Gastrocnemius medialis (tissue), 4 donors: Measurements from ENCODE around the gene SLC5A4. TPM values are rescaled to one million over a fixed set of nuclear protein-coding genes. Genes with fewer than 3 reads are reported as not detected.
A peak's percentile ranks its signal among the peaks of the same experiment; 100 is the strongest.

Source experiments
- ATAC-seq, 2 donors: fragments of 150-250 bp; one replicate each; pipeline ENCODE4 v1.9.1; 2016
- DNase-seq, 2 donors: peaks; one replicate each; pipeline ENCODE4 v3.0.0-alpha.2; 2019
- H3K27ac ChIP-seq, 4 donors: fragments of 200-600 bp; sonication (generic); 1 replicate in 1 of 4; 2 replicates in 3 of 4; pipeline ENCODE4 v1.5.1; 2016 to 2018; ENCODE audit warnings: mild to moderate bottlenecking in 2 of 4, moderate library complexity in 1 of 4
- H3K27me3 ChIP-seq, 3 donors: fragments of 200-600 bp; sonication (generic) in 2 of 3; 1 replicate in 1 of 3; 2 replicates in 2 of 3; pipeline versions ENCODE4 v1.5.1 to v1.6.0; 2016 to 2019; ENCODE audit warnings: mild to moderate bottlenecking in 1 of 3, moderate library complexity in 1 of 3
- H3K36me3 ChIP-seq, 2 donors: fragments of 200-600 bp; sonication (generic) in 1 of 2; one replicate each; pipeline ENCODE4 v1.5.1; 2017 to 2018
- H3K4me1 ChIP-seq, 2 donors: fragments of 200-600 bp; sonication (generic) in 1 of 2; one replicate each; pipeline ENCODE4 v1.5.1; 2016 to 2017; ENCODE audit warnings: mild to moderate bottlenecking in 2 of 2
- H3K4me3 ChIP-seq, 4 donors: fragments of 200-600 bp; sonication (generic) in 3 of 4; 1 replicate in 1 of 4; 2 replicates in 3 of 4; pipeline ENCODE4 v1.5.1; 2016 to 2019; ENCODE audit warnings: mild to moderate bottlenecking in 2 of 4
- H3K9me3 ChIP-seq, 3 donors: fragments of 200-600 bp; sonication (generic) in 2 of 3; 1 replicate in 1 of 3; 2 replicates in 2 of 3; pipeline ENCODE4 v1.5.1; 2016 to 2019
- CTCF ChIP-seq, 5 experiments: fragments of 450-650 bp in 3 of 5; fragments of 200-600 bp in 2 of 5; sonication (generic) in 2 of 5; IDR thresholded peaks in 4 of 5; conservative IDR thresholded peaks in 1 of 5; 1 replicate in 4 of 5; 2 replicates in 1 of 5; pipeline ENCODE4 v1.5.1; 2016 to 2019; ENCODE audit warnings: antibody characterized with exemption in 5 of 5, mild to moderate bottlenecking in 3 of 5, moderate library complexity in 3 of 5
- POLR2A ChIP-seq, 2 donors: fragments of 450-650 bp; IDR thresholded peaks; one replicate each; pipeline ENCODE4 v1.6.1; 2017; ENCODE audit warnings: antibody characterized with exemption in 2 of 2, mild to moderate bottlenecking in 2 of 2, moderate library complexity in 2 of 2
- in situ Hi-C, 4 donors: fragments of 200-750 bp; cut with MboI; loops; one replicate each; pipeline versions ENCODE4 v1.15.0 to v1.8.0; 2017; ENCODE audit warnings: low sequenced_read_pairs in 4 of 4
- intact Hi-C: fragments of 100-400 bp; cut with DNase I; formaldehyde crosslinking; loops from one replicate; pipeline ENCODE4 v1.15.1; 2023; ENCODE audit warnings: low total_unique reads
- total RNA-seq, 4 donors: library from RNA; depleted of rRNA; stranded (reverse); fragments of >200 nt; gene quantifications; one replicate each; pipeline versions ENCODE4 v1.1.0 to v1.2.3, GENCODE V29; 2016

SLC5A4 gene
- total RNA-seq, 4 donors from 2014 or later = 0.18 TPM; not detected in 3

- H3K36me3 ChIP-seq = no peaks in the 10 kb centered on the region
- TF ChIP-seq POLR2A (IDR thresholded peaks at IDR 0.05) (no peak), CTCF (IDR thresholded peaks at IDR 0.05 in 4 of 5, conservative IDR thresholded peaks at IDR 0.05 in 1 of 5) (peak in 1 of 5 experiments; percentile 34)
- ATAC-seq = no peak
- in situ Hi-C loops = no loop called here
- peak overlapping the region in 1 of 4 donors; percentile 13 for H3K4me3 ChIP-seq
- DNase-seq = no peak
- peaks cover 19 to 33% (median 19%) of the 10 kb centered on the region in 3 donors for H3K27me3 ChIP-seq
- peaks cover 0 to 5% of the 10 kb centered on the region in 2 donors for H3K4me1 ChIP-seq
- no peaks in the 10 kb centered on the region for H3K9me3 ChIP-seq
- no peak overlapping the region for H3K27ac ChIP-seq
- intact Hi-C loops = no loop called here
Measured at GRCh38 chr22:32202539-32203180, 52.5 kb downstream of the SLC5A4 start.

GRCh38 chr22:32202161-32202538 lies 53.0 kb downstream of the SLC5A4 start:
- ATAC-seq (no peak), DNase-seq (no peak)
- Histone ChIP-seq H3K4me3 (no peak overlapping the region), H3K36me3 (no peaks in the 10 kb centered on the region), H3K27ac (no peak overlapping the region), H3K27me3 (peaks cover 19 to 35% (median 19%) of the 10 kb centered on the region in 3 donors), H3K9me3 (no peaks in the 10 kb centered on the region), H3K4me1 (peaks cover 0 to 5% of the 10 kb centered on the region in 2 donors)
- intact Hi-C loops (no loop called here), in situ Hi-C loops (no loop called here)
- TF ChIP-seq CTCF (IDR thresholded peaks at IDR 0.05 in 4 of 5, conservative IDR thresholded peaks at IDR 0.05 in 1 of 5) (no peak), POLR2A (IDR thresholded peaks at IDR 0.05) (no peak)

GRCh38 chr22:32200752-32201151 lies 54.4 kb downstream of the SLC5A4 start:
- ATAC-seq = no peak
- in situ Hi-C loops (no loop called here), intact Hi-C loops (no loop called here)
- no peak for DNase-seq
- Histone ChIP-seq H3K36me3 (no peaks in the 10 kb centered on the region), H3K27ac (no peak overlapping the region), H3K27me3 (peaks cover 19 to 35% (median 19%) of the 10 kb centered on the region in 3 donors), H3K4me3 (no peak overlapping the region), H3K4me1 (peaks cover 0 to 5% of the 10 kb centered on the region in 2 donors), H3K9me3 (no peaks in the 10 kb centered on the region)
- TF ChIP-seq CTCF (IDR thresholded peaks at IDR 0.05 in 4 of 5, conservative IDR thresholded peaks at IDR 0.05 in 1 of 5) (no peak), POLR2A (IDR thresholded peaks at IDR 0.05) (no peak)

- TF ChIP-seq CTCF (IDR thresholded peaks at IDR 0.05 in 4 of 5, conservative IDR thresholded peaks at IDR 0.05 in 1 of 5) (no peak), POLR2A (IDR thresholded peaks at IDR 0.05) (no peak)
- Histone ChIP-seq H3K27me3 (peaks cover 18 to 32% (median 19%) of the 10 kb centered on the region in 3 donors), H3K4me3 (no peak overlapping the region), H3K9me3 (no peaks in the 10 kb centered on the region), H3K36me3 (no peaks in the 10 kb centered on the region), H3K27ac (no peak overlapping the region), H3K4me1 (peaks cover 0 to 5% of the 10 kb centered on the region in 2 donors)
- ATAC-seq (no peak), DNase-seq (no peak)
- intact Hi-C loops = no loop called here
- in situ Hi-C loops = no loop called here
Measured at GRCh38 chr22:32199961-32200360, 55.2 kb downstream of the SLC5A4 start.
